Astrocyte (in vitro differentiated cells and primary cell): ENCODE data around the gene DARS1. TPM values are rescaled to one million over a fixed set of nuclear protein-coding genes. Genes with fewer than 3 reads are reported as not detected.
"Not testable (repeated sequence)": the region's sequence is repeated elsewhere in the genome, so short reads cannot be mapped to it uniquely, and the experiment has no call there.

ENCODE experiments used
- DNase-seq: peaks from one replicate; pipeline ENCODE4 v3.0.0-alpha.2; 2010; ENCODE audit warnings: low read depth
- FAIRE-seq: peaks from 2 replicates; lab custom pipeline; 2011; peaks lifted over from hg19 to GRCh38; lab: Jason Lieb, UNC
- H2AFZ ChIP-seq: 2 replicates; pipeline ENCODE4 v1.6.0; 2012; ENCODE audit warnings: low read depth, low read length, inconsistent platforms
- H3K27ac ChIP-seq: 2 replicates; pipeline ENCODE4 v1.5.1; 2011; ENCODE audit warnings: low read depth, low read length, inconsistent platforms
- H3K27me3 ChIP-seq: 2 replicates; pipeline ENCODE4 v1.6.0; 2011; ENCODE audit warnings: low read length, inconsistent platforms; ENCODE audit not compliant: insufficient read depth
- H3K36me3 ChIP-seq: 2 replicates; pipeline ENCODE4 v1.5.1; 2011; ENCODE audit warnings: low read length, inconsistent platforms; ENCODE audit not compliant: insufficient read depth
- H3K4me1 ChIP-seq: 2 replicates; pipeline ENCODE4 v1.5.1; 2011; ENCODE audit warnings: low read length, inconsistent platforms; ENCODE audit not compliant: insufficient read depth
- H3K4me2 ChIP-seq: 2 replicates; pipeline ENCODE4 v1.6.0; 2012; ENCODE audit warnings: low read length, inconsistent platforms
- H3K4me3 ChIP-seq: 2 replicates; pipeline ENCODE4 v1.5.1; 2011; ENCODE audit warnings: low read depth, mild to moderate bottlenecking, low read length, inconsistent platforms; ENCODE audit not compliant: insufficient read depth
- H3K79me2 ChIP-seq: 2 replicates; pipeline ENCODE4 v1.6.0; 2012; ENCODE audit warnings: mild to moderate bottlenecking, low read length, inconsistent platforms; ENCODE audit not compliant: insufficient read depth
- H3K9ac ChIP-seq: 2 replicates; pipeline ENCODE4 v1.6.0; 2012; ENCODE audit warnings: mild to moderate bottlenecking, low read length, inconsistent platforms
- H3K9me3 ChIP-seq: 2 replicates; pipeline ENCODE4 v1.5.1; 2012; ENCODE audit warnings: low read depth, mild to moderate bottlenecking, low read length, inconsistent platforms; ENCODE audit not compliant: insufficient read depth
- H4K20me1 ChIP-seq: 2 replicates; pipeline ENCODE4 v1.6.0; 2012; ENCODE audit warnings: low read length, inconsistent platforms; ENCODE audit not compliant: insufficient read depth
- H3K27ac Mint-ChIP-seq: one replicate; pipeline ENCODE4 v1.8.0; 2021; ENCODE audit warnings: mild to moderate bottlenecking, mixed read lengths; ENCODE audit not compliant: unreplicated experiment
- H3K27me3 Mint-ChIP-seq: one replicate; pipeline ENCODE4 v1.8.0; 2021; ENCODE audit warnings: low read depth, mixed read lengths; ENCODE audit not compliant: unreplicated experiment
- H3K36me3 Mint-ChIP-seq: one replicate; pipeline ENCODE4 v1.8.0; 2021; ENCODE audit warnings: low read depth, mixed read lengths; ENCODE audit not compliant: unreplicated experiment
- H3K4me1 Mint-ChIP-seq: one replicate; pipeline ENCODE4 v1.8.0; 2021; ENCODE audit warnings: low read depth, mixed read lengths; ENCODE audit not compliant: unreplicated experiment
- H3K4me3 Mint-ChIP-seq: one replicate; pipeline ENCODE4 v1.8.0; 2021; ENCODE audit warnings: mild to moderate bottlenecking, moderate library complexity, mixed read lengths; ENCODE audit not compliant: unreplicated experiment
- H3K9me3 Mint-ChIP-seq: one replicate; pipeline ENCODE4 v1.8.0; 2021; ENCODE audit warnings: mild to moderate bottlenecking, mixed read lengths; ENCODE audit not compliant: unreplicated experiment
- CTCF ChIP-seq: IDR thresholded peaks from 2 replicates; pipeline ENCODE4 v1.5.1; 2011; ENCODE audit warnings: low read depth, mild to moderate bottlenecking, inconsistent platforms, low read length, moderate library complexity; ENCODE audit not compliant: insufficient read depth
- EZH2 ChIP-seq: IDR thresholded peaks from 2 replicates; pipeline ENCODE4 v1.6.1; 2012; ENCODE audit warnings: mild to moderate bottlenecking, low read length, inconsistent platforms; ENCODE audit not compliant: insufficient read depth
- total RNA-seq: library from RNA; stranded (reverse); gene quantifications from 2 replicates; pipeline ENCODE4 v1.2.1, GENCODE V29; 2021

DARS1 gene
- total RNA-seq, 1 donor from 2014 or later, result 37.9 TPM

- H3K36me3 ChIP-seq, result no peaks in the 10 kb centered on the region
- FAIRE-seq (no peak), DNase-seq (no peak)
- no peaks in the 10 kb centered on the region for H4K20me1 ChIP-seq
- no peaks in the 10 kb centered on the region for H3K79me2 ChIP-seq
- peaks cover 2% of the 10 kb centered on the region for H3K27me3 Mint-ChIP-seq
- H3K4me1 ChIP-seq, result no peaks in the 10 kb centered on the region
- H3K36me3 Mint-ChIP-seq, result peaks cover 2% of the 10 kb centered on the region
- no peak overlapping the region for H2AFZ ChIP-seq
- H3K9ac ChIP-seq, result no peak overlapping the region
- no peak overlapping the region for H3K4me2 ChIP-seq
- TF ChIP-seq EZH2 (no peak), CTCF (no peak)
- H3K9me3 Mint-ChIP-seq, result peaks cover 5% of the 10 kb centered on the region
- H3K27me3 ChIP-seq, result no peaks in the 10 kb centered on the region
- no peaks in the 10 kb centered on the region for H3K9me3 ChIP-seq
- no peak overlapping the region for H3K4me3 ChIP-seq
- H3K4me3 Mint-ChIP-seq, result no peak overlapping the region
- H3K27ac Mint-ChIP-seq, result no peak overlapping the region
- H3K27ac ChIP-seq, result no peak overlapping the region
- no peaks in the 10 kb centered on the region for H3K4me1 Mint-ChIP-seq
Measured at GRCh38 chr2:135890149-135890548, 95.3 kb downstream of the DARS1 start.

GRCh38 chr2:135888587-135888986 lies 96.8 kb downstream of the DARS1 start:
- H3K36me3 Mint-ChIP-seq, H3K27ac Mint-ChIP-seq, H4K20me1 ChIP-seq, H3K9ac ChIP-seq, H3K4me1 ChIP-seq, H3K27me3 ChIP-seq, H3K4me3 Mint-ChIP-seq, H3K9me3 Mint-ChIP-seq, H3K4me2 ChIP-seq, H2AFZ ChIP-seq, FAIRE-seq, H3K36me3 ChIP-seq, H3K27me3 Mint-ChIP-seq, H3K4me3 ChIP-seq, H3K27ac ChIP-seq, H3K9me3 ChIP-seq, H3K79me2 ChIP-seq, DNase-seq, H3K4me1 Mint-ChIP-seq: not testable (repeated sequence)

GRCh38 chr2:135885709-135886108 lies 99.7 kb downstream of the DARS1 start:
- peaks cover 2% of the 10 kb centered on the region for H3K27me3 Mint-ChIP-seq
- H3K4me1 Mint-ChIP-seq, result peaks cover 3% of the 10 kb centered on the region

More at GRCh38 chr2:135885709-135886108, 99.7 kb downstream of the DARS1 start:
- no peak overlapping the region for H3K27ac Mint-ChIP-seq
- Histone ChIP-seq H3K36me3 (no peaks in the 10 kb centered on the region), H4K20me1 (no peaks in the 10 kb centered on the region), H3K4me3 (no peak overlapping the region), H3K4me1 (no peaks in the 10 kb centered on the region), H3K27ac (no peak overlapping the region), H3K79me2 (no peaks in the 10 kb centered on the region), H2AFZ (no peak overlapping the region), H3K4me2 (no peak overlapping the region), H3K9me3 (no peaks in the 10 kb centered on the region), H3K9ac (no peak overlapping the region), H3K27me3 (peaks cover 3% of the 10 kb centered on the region)
- FAIRE-seq (no peak), DNase-seq (no peak)
- peaks cover 2% of the 10 kb centered on the region for H3K36me3 Mint-ChIP-seq
- no peak overlapping the region for H3K4me3 Mint-ChIP-seq
- TF ChIP-seq EZH2 (no peak), CTCF (no peak)
- H3K9me3 Mint-ChIP-seq, result peaks cover 5% of the 10 kb centered on the region
